Colon (tissue), 2 donors: ENCODE measurements around the gene ACTR1A.
"Not testable (repeated sequence)": the region's sequence is repeated elsewhere in the genome, so short reads cannot be mapped to it uniquely, and the experiment has no call there.

Experiments used
- FAIRE-seq: peaks from 2 replicates; lab custom pipeline; 2012; peaks lifted over from hg19 to GRCh38; lab: Jason Lieb, UNC
- donor health status: control.
- donor health status: control.

The ACTR1A gene

GRCh38 chr10:102480396-102480795, 22.1 kb downstream of the ACTR1A start:
- no peak for FAIRE-seq

GRCh38 chr10:102479651-102480050, 22.9 kb downstream of the ACTR1A start:
- no peak for FAIRE-seq

- no peak for FAIRE-seq
Measured at GRCh38 chr10:102476466-102477141, 25.9 kb downstream of the ACTR1A start.

- FAIRE-seq, result no peak
Measured at GRCh38 chr10:102475451-102476040, 27.0 kb downstream of the ACTR1A start.

- no peak for FAIRE-seq
Measured at GRCh38 chr10:102473445-102474331, 28.8 kb downstream of the ACTR1A start.

- no peak for FAIRE-seq
Measured at GRCh38 chr10:102470579-102471546, 31.6 kb downstream of the ACTR1A start.

- FAIRE-seq, result no peak
Measured at GRCh38 chr10:102468683-102469082, 33.8 kb downstream of the ACTR1A start.

- FAIRE-seq, result no peak
Measured at GRCh38 chr10:102467971-102468438, 34.5 kb downstream of the ACTR1A start.

- no peak for FAIRE-seq
Measured at GRCh38 chr10:102467318-102467717, 35.2 kb downstream of the ACTR1A start.

GRCh38 chr10:102465466-102465865, 37.0 kb downstream of the ACTR1A start:
- no peak for FAIRE-seq

- FAIRE-seq, result no peak
Measured at GRCh38 chr10:102463983-102464382, 38.5 kb downstream of the ACTR1A start.

GRCh38 chr10:102462512-102463054, 39.9 kb downstream of the ACTR1A start:
- FAIRE-seq, result no peak

GRCh38 chr10:102461187-102462054, 41.1 kb downstream of the ACTR1A start:
- no peak for FAIRE-seq

- no peak for FAIRE-seq
Measured at GRCh38 chr10:102460836-102461186, 41.7 kb downstream of the ACTR1A start.

GRCh38 chr10:102458656-102459055, 43.9 kb downstream of the ACTR1A start:
- FAIRE-seq, result no peak

- FAIRE-seq, result no peak
Measured at GRCh38 chr10:102457591-102458150, 44.8 kb downstream of the ACTR1A start.

GRCh38 chr10:102455893-102456471, 46.5 kb downstream of the ACTR1A start:
- FAIRE-seq, result no peak

GRCh38 chr10:102454662-102455487, 47.6 kb downstream of the ACTR1A start:
- not testable (repeated sequence) for FAIRE-seq

- FAIRE-seq, result no peak
Measured at GRCh38 chr10:102453502-102453901, 49.0 kb downstream of the ACTR1A start.
